ENCODE results near the gene SEC62.
"Not testable (repeated sequence)": the region's sequence is repeated elsewhere in the genome, so short reads cannot be mapped to it uniquely, and the experiment has no call there.

SEC62 gene

GRCh38 chr3:170012683-170013400 lies 46.2 kb downstream of the SEC62 start:
- DNase-seq (ENCODE audit: insufficient read length, low spot score) (no peak), FAIRE-seq (no peak)

DNA sequence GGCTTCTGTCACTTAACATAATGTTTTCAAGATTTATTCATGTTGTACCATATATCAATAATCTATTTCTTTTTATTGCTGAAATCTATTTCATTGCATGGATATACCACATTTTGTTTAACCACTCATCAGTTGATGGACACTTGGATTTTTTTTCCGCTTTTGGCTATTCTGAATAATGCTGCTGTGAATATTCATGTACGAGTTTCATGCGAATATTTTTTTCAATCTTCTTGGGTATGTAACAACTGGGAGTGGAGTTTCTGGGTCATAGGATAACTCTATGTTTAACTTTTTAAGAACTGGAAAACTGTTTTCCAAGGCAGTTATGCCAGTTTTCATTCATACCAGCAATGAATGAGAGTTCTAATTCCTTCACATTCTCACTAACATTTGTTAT lies 49.5 kb downstream of the SEC62 start:
- DNase-seq (ENCODE audit: insufficient read length, low spot score) (no peak), FAIRE-seq (no peak)

- not testable (repeated sequence) for FAIRE-seq; DNase-seq (ENCODE audit: insufficient read length, low spot score)
Measured at GRCh38 chr3:170019306-170019705, 52.7 kb downstream of the SEC62 start.

DNA sequence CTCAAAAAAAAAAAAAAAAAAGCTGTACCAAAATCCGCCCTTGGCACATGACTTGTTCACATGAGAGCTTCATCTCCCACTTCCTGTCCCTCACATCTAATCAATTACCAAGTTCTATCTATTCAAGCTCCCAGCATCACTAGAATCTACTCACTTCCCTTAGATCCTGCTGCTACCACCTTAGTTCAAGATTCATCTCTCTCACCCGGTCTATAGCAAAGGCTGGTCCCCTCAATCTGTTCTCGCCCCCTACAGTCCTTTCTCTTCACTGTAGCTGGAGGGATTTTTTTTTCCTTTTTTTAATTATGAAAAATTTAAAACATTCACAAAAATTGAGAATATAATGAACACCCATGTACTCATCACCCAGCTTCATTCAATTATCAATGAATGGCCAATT lies 54.5 kb downstream of the SEC62 start:
- DNase-seq (ENCODE audit: insufficient read length, low spot score) (no peak), FAIRE-seq (no peak)

DNA sequence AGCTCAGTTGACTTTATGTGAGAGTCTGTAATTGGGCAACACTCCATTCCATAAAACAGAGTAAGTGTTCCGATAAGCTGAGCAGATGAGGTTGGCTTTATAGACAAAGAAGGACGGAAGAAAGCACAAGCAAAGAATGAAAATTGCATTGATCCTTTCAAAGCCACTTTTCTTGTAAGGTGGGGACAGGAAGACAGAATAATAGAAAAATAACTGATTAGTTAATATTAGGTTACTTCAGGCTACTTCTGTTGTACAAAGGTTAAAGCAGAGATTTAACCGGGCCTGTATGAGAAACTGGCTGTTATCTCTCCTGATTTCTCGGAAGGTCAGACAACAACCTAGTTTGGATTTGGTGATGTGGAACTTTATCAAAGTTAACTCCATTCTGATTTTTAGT lies 55.7 kb downstream of the SEC62 start:
- DNase-seq (ENCODE audit: insufficient read length, low spot score) (no peak), FAIRE-seq (no peak)

DNA sequence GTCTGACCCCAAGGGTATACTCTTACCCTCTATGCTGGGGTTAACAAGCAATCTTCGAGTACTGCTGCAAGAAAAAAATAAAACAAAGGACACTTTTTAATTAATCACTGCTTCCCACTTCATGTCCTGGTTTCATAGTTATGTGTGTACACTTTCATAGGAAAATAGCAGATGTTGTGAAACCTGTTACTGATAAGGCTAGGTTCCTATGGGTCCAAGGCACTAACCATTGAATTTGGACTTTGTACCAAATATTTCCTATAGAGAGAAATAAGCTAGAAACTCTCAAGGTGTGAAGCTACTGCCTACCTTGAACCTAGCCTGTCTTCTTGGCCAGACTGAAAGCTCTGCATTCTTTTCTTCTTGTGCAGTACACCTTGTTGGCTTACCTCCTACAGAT lies 56.6 kb downstream of the SEC62 start:
- DNase-seq (ENCODE audit: insufficient read length, low spot score) (no peak), FAIRE-seq (no peak)

- no peak for FAIRE-seq
- no peak for DNase-seq (ENCODE audit: insufficient read length, low spot score)
Measured at GRCh38 chr3:170024581-170024980, 58.0 kb downstream of the SEC62 start.

- no peak for DNase-seq (ENCODE audit: insufficient read length, low spot score)
- no peak for FAIRE-seq
Measured at GRCh38 chr3:170027233-170028102, 60.9 kb downstream of the SEC62 start.

GRCh38 chr3:170033489-170033888 lies 66.9 kb downstream of the SEC62 start:
- no peak for FAIRE-seq
- DNase-seq (ENCODE audit: insufficient read length, low spot score) = no peak

GRCh38 chr3:170037463-170038433 lies 71.1 kb downstream of the SEC62 start, which contains the start of gene GPR160:
GPR160 (plus strand) TSS chr3:170037995; CDS start chr3:170083973, 45,978 bp downstream.
- DNase-seq (ENCODE audit: insufficient read length, low spot score) (peak; percentile 71), FAIRE-seq (peak; percentile 65)

DNA sequence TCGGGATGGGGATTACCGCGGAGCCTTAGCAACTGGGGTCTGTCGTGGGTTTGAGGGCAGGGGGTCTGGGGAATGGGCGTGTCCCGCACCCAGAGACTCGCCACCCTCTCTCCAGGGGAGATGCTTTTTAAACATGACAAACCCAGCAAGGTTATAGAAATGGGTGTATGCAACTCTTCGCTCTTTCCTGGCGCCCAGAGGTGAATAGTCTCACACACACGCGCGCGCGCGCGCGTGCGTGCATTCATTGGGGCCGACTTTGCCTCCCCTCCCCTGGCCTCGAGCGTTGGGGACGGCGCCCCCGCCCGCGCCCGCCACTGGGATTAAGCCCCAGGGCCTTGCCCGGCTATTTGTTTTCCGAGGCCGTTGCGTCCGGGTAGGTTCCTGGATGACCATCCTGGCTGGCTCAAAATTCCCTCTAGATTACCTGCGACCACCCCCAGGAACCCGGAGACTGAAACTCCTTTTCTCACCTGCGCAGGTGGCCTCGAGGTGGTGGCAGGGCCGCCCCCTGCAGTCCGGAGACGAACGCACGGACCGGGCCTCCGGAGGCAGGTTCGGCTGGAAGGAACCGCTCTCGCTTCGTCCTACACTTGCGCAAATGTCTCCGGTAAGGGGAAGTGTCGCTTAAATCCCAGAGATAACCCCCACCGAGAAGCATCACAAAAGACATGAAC lies 72.0 kb downstream of the SEC62 start:
- DNase-seq (ENCODE audit: insufficient read length, low spot score) = peak; percentile 7
- peak; percentile 82 for FAIRE-seq

DNA sequence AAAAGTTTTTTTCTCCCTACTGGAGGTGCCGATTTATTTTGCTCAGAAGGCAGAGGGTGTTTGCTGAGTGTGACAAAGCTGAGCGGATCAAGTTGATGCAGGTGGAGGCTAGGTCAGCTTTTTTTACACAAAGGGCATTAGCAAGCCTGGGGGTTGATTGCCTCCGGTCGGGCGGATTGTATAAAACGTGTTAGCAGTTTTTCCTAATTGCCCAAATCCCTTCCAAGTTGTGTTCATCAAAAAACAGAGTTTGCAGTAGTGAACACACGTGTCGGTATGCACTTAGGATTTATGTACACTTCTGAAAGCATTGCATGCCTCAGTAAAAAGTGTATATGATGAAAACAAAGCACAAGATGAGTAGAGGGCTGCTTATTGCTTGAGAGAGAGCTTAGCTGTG lies 73.8 kb downstream of the SEC62 start:
- DNase-seq (ENCODE audit: insufficient read length, low spot score) (no peak), FAIRE-seq (no peak)

DNA sequence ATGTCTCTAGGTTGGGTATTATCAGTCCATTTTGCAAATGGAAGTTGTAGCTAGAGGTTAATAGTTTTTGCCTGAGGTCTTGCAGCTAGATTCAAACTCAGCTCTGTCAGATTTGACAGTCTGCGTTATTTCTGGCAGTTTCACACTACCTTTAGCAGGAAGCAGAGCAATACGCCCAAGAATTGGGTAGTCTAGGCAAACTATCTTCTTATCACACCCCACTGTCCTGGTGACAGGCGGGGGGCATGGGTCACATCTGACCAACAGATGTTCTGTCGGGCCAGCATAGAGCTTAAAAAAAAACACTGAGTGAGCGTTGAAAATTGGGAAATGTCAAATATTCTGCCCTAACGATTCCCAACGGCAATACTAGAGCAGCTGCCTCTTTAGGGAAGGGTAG lies 76.9 kb downstream of the SEC62 start:
- peak; percentile 21 for FAIRE-seq
- DNase-seq (ENCODE audit: insufficient read length, low spot score) = no peak

GRCh38 chr3:170044271-170044670 lies 77.7 kb downstream of the SEC62 start:
- FAIRE-seq (peak; percentile 31), DNase-seq (ENCODE audit: insufficient read length, low spot score) (no peak)

DNA sequence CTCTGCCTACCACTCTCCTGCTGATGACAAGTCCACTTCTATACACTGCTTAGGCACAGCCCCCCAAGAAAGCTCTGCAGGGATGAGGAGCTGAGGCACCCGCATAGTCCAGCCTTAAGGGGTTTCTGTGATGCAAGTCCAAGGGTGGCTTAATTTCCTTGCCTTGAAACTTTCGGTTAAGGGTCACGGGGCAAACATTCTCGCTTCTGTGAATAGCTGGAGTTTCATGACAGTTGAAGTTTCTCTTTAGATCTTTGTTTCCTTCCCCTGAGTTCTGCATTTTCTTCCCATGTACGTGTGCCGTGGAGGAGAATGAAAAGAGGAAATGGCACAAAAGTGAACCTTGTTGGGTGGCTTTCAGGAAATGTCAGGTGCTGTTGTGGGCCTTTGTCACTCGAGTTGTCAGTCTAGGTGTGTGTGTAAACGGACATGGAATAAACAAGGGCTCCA lies 78.2 kb downstream of the SEC62 start:
- DNase-seq (ENCODE audit: insufficient read length, low spot score) (peak; percentile 39), FAIRE-seq (peak; percentile 100)

DNA sequence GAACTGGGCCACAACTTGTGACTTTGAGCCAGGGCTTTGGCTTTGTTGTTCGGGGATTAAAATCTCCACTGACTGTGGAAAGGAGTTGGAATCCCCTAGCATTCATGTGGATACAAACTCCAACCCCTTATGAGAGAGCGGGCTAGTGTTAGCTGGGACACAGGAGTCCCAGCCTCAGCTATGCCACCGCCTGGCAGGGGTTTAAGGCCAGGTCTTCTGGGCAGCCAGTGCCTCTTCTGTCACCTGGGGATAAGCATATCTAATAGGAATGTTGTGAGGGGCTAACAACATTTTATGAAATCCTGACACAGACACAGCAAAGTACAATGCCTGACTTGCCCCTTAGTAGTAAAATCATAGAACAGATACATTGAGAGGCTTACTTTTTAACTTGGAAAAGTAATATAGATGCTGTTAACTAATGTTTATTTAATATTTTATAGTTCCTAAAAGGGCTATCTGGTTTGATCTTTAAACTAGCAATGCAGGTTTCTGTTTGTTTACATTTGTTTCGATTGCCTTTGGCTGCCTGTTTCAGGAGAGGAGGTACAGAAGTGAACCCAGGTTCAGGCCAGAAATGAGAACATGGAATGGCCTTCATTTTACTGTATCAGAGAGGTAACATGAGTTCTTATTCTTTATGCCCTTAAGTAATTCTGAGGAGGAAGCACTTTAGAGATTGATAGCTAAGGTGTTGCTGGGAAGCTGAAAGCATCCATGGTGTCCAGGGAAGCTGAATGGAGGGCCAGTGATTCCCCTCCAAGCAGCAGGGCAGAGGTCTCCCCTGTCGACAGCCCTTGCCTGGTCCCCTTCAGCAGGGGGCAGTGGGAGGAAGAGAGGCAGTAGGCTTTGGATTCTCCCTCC lies 79.9 kb downstream of the SEC62 start:
- DNase-seq (ENCODE audit: insufficient read length, low spot score) = no peak
- FAIRE-seq = no peak

GRCh38 chr3:170047133-170047404 lies 80.5 kb downstream of the SEC62 start:
- DNase-seq (ENCODE audit: insufficient read length, low spot score) (no peak), FAIRE-seq (no peak)
